CD4-positive, alpha-beta T cell (primary cell): ENCODE measurements around the gene ARTN. TPM values are rescaled to one million over a fixed set of nuclear protein-coding genes. Genes with fewer than 3 reads are reported as not detected.

Experiments
- ATAC-seq: fragments of 200-7000 bp; cut with Tn5 transposase; one replicate; pipeline ENCODE4 v1.10.0; 2022; ENCODE audit warnings: mild to moderate bottlenecking; ENCODE audit not compliant: poor library complexity
- CTCF ChIA-PET: fragments of 350-600 bp; sonication (Branson Sonifier 250); formaldehyde crosslinking; loops from one replicate; lab custom pipeline; 2021; ENCODE audit warnings: antibody characterized with exemption, inconsistent platforms; lab: Charles Lee
- POLR2A ChIA-PET: fragments of 350-600 bp; sonication (Branson Sonifier 250); formaldehyde crosslinking; loops from one replicate; lab custom pipeline; 2021; ENCODE audit warnings: antibody characterized with exemption, inconsistent platforms; lab: Charles Lee
- DNase-seq, 14 experiments: peaks; one replicate each; pipeline ENCODE4 v3.0.0-alpha.2; 2013 to 2020; ENCODE audit warnings: mixed read lengths in 2 of 14
- H3K27ac ChIP-seq, 2 donors: one replicate each; pipeline versions ENCODE4 v1.5.1 to v1.7.0; 2013; ENCODE audit warnings: low read length in 2 of 2, low read depth in 1 of 2, mild to moderate bottlenecking in 1 of 2
- H3K27me3 ChIP-seq, 2 experiments: 1 replicate in 1 of 2; 2 replicates in 1 of 2; pipeline versions ENCODE4 v1.6.1 to v1.7.0; 2013; ENCODE audit warnings: low read length in 2 of 2, control low read depth in 1 of 2, mild to moderate bottlenecking in 1 of 2, moderate library complexity in 1 of 2; ENCODE audit not compliant: insufficient read depth in 2 of 2, control insufficient read depth in 1 of 2
- H3K36me3 ChIP-seq: one replicate; pipeline ENCODE4 v1.6.1; 2013; ENCODE audit warnings: low read length, control low read depth; ENCODE audit not compliant: insufficient read depth
- H3K4me1 ChIP-seq: one replicate; pipeline ENCODE4 v1.6.1; 2013; ENCODE audit warnings: low read length, control low read depth; ENCODE audit not compliant: insufficient read depth
- H3K4me3 ChIP-seq: one replicate; pipeline ENCODE4 v1.5.1; 2013; ENCODE audit warnings: mild to moderate bottlenecking, low read length, moderate library complexity
- H3K9me3 ChIP-seq, 2 experiments: 1 replicate in 1 of 2; 2 replicates in 1 of 2; pipeline versions ENCODE4 v1.6.1 to v1.7.0; 2013; ENCODE audit warnings: low read length in 2 of 2, mild to moderate bottlenecking in 2 of 2, control low read depth in 1 of 2, moderate library complexity in 1 of 2; ENCODE audit not compliant: control insufficient read depth in 1 of 2, insufficient read depth in 1 of 2
- H3K27ac Mint-ChIP-seq: one replicate; pipeline ENCODE4 v1.8.0; 2020; ENCODE audit warnings: mixed read lengths
- H3K27me3 Mint-ChIP-seq: one replicate; pipeline ENCODE4 v1.8.0; 2021; ENCODE audit warnings: mixed read lengths
- H3K36me3 Mint-ChIP-seq: one replicate; pipeline ENCODE4 v1.8.0; 2021; ENCODE audit warnings: low read depth, mixed read lengths
- H3K4me1 Mint-ChIP-seq: one replicate; pipeline ENCODE4 v1.8.0; 2021; ENCODE audit warnings: low read depth, mixed read lengths
- H3K4me3 Mint-ChIP-seq: one replicate; pipeline ENCODE4 v1.8.0; 2020; ENCODE audit warnings: mild to moderate bottlenecking, mixed read lengths
- H3K9me3 Mint-ChIP-seq: one replicate; pipeline ENCODE4 v1.8.0; 2020; ENCODE audit warnings: mixed read lengths
- intact Hi-C, 2 experiments: fragments of 100-400 bp; cut with DNase I in 1 of 2; cut with micrococcal nuclease in 1 of 2; formaldehyde crosslinking; loops; one replicate each; pipeline versions ENCODE4 v1.15.1 to v1.9.0; 2023 to 2025; cut with DNase I, micrococcal nuclease
- total RNA-seq, 174 experiments: library from RNA in 2 of 174; stranded (reverse) in 2 of 174; gene quantifications; one replicate each; pipeline ENCODE4 v1.2.3 and lab custom pipeline; 2021 to 2026
- TF ChIP-seq, protein P1 (sequence below): fragments of 200-600 bp; IDR thresholded peaks from one replicate; pipeline ENCODE4 v1.8.0; 2022; ENCODE audit warnings: antibody characterized with exemption, mild to moderate bottlenecking

The ARTN gene
- total RNA-seq, 2 experiments from 2014 or later = 0.55 to 1.3 TPM

DNA sequence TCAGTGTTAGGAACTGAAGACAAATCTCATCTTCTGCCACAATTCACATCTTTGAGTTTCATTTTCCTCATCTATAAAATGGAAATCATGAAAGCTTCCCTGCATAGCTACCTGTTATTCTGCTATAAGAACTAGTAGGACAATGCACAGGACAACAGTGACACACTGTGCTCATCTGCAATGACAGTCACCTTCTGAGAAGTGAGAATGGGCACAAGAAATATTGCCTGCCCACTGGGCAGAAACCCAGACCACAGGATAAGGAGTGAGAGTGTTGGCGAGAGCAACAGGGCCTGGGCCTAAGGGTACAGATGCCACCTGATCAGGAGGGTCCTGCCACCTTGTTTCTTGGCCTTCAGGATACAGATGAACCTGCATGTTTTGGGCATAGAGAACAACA is 23.3 kb upstream of the ARTN start:
- Mint-ChIP-seq H3K27ac (no peak overlapping the region), H3K9me3 (no peaks in the 10 kb centered on the region), H3K36me3 (peaks cover 24% of the 10 kb centered on the region), H3K27me3 (no peaks in the 10 kb centered on the region), H3K4me1 (no peaks in the 10 kb centered on the region), H3K4me3 (no peak overlapping the region)
- intact Hi-C loops = no loop called here
- CTCF ChIA-PET = no interaction called here
- no peaks in the 10 kb centered on the region for H3K4me1 ChIP-seq
- no peaks in the 10 kb centered on the region for H3K27me3 ChIP-seq
- POLR2A ChIA-PET = no interaction called here
- no peak overlapping the region for H3K4me3 ChIP-seq
- ATAC-seq (no peak), DNase-seq (no peak)
- H3K36me3 ChIP-seq = peaks cover 3% of the 10 kb centered on the region
- H3K27ac ChIP-seq = no peak overlapping the region
- TF ChIP-seq, protein P1, sequence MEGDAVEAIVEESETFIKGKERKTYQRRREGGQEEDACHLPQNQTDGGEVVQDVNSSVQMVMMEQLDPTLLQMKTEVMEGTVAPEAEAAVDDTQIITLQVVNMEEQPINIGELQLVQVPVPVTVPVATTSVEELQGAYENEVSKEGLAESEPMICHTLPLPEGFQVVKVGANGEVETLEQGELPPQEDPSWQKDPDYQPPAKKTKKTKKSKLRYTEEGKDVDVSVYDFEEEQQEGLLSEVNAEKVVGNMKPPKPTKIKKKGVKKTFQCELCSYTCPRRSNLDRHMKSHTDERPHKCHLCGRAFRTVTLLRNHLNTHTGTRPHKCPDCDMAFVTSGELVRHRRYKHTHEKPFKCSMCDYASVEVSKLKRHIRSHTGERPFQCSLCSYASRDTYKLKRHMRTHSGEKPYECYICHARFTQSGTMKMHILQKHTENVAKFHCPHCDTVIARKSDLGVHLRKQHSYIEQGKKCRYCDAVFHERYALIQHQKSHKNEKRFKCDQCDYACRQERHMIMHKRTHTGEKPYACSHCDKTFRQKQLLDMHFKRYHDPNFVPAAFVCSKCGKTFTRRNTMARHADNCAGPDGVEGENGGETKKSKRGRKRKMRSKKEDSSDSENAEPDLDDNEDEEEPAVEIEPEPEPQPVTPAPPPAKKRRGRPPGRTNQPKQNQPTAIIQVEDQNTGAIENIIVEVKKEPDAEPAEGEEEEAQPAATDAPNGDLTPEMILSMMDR = no peak
- no peaks in the 10 kb centered on the region for H3K9me3 ChIP-seq

DNA sequence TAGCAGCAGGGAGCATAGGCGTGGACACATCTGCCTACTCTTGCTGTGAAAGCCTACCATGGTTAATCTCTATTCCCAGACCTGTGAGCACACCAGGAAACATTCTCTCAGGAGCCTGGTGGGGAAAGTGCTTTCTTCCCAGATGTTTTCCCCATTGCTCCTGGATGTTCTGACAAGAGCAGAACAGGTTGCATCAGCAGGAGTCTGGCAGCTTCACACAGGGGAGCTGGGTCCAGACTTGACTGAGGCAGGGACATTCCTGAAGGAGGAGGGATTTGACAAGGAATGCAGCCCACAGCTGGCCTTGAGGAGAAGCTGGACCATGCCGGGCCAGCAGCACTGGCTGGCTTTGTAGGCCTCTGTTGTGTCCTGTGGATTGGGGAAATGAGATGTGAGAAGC is 21.0 kb upstream of the ARTN start:
- Histone ChIP-seq H3K27ac (no peak overlapping the region), H3K36me3 (peaks cover 3% of the 10 kb centered on the region), H3K9me3 (no peaks in the 10 kb centered on the region), H3K4me1 (no peaks in the 10 kb centered on the region), H3K27me3 (no peaks in the 10 kb centered on the region), H3K4me3 (no peak overlapping the region)
- H3K27ac Mint-ChIP-seq = no peak overlapping the region
- H3K27me3 Mint-ChIP-seq = no peaks in the 10 kb centered on the region
- ChIA-PET CTCF (no interaction called here), POLR2A (no interaction called here)
- peaks cover 17% of the 10 kb centered on the region for H3K36me3 Mint-ChIP-seq
- DNase-seq (no peak), ATAC-seq (no peak)
- H3K4me1 Mint-ChIP-seq = no peaks in the 10 kb centered on the region
- H3K4me3 Mint-ChIP-seq = no peak overlapping the region
- TF ChIP-seq, protein P1 = no peak
- H3K9me3 Mint-ChIP-seq = no peaks in the 10 kb centered on the region
- intact Hi-C loops = no loop called here

DNA sequence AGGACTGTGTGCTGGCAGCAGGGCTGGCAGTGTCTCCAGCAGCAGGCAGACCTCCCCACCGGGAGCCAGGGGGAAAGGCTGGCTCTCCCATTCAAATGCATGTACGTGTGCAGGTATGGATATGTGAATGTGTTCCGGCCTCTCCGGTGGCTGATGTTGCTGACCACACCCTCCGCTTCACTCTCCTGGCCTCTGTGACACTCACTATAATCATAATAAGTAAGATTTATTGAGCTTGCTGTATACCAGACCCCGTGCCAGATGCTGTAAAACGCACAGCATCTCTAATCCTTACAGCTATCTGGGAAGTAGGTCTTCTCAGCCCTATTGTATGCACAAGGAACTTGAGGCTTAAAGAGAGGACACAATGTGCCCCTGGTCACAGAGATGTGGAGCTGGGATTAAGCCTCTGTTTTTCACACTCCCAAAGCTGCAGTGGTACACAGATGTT is 20.5 kb upstream of the ARTN start:
- H3K4me3 Mint-ChIP-seq = no peak overlapping the region
- H3K27ac Mint-ChIP-seq = no peak overlapping the region
- Histone ChIP-seq H3K9me3 (no peaks in the 10 kb centered on the region), H3K27me3 (no peaks in the 10 kb centered on the region), H3K36me3 (peaks cover 3% of the 10 kb centered on the region), H3K27ac (no peak overlapping the region), H3K4me3 (no peak overlapping the region), H3K4me1 (no peaks in the 10 kb centered on the region)
- no peaks in the 10 kb centered on the region for H3K27me3 Mint-ChIP-seq
- H3K9me3 Mint-ChIP-seq = no peaks in the 10 kb centered on the region
- ChIA-PET POLR2A (no interaction called here), CTCF (no interaction called here)
- peaks cover 14% of the 10 kb centered on the region for H3K36me3 Mint-ChIP-seq
- intact Hi-C loops = no loop called here
- no peaks in the 10 kb centered on the region for H3K4me1 Mint-ChIP-seq
- DNase-seq (no peak), ATAC-seq (no peak)
- TF ChIP-seq, protein P1 = no peak
